Activated CD4-positive, alpha-beta T cell treated with anti-CD3 and anti-CD28 coated beads, Interleukin-2, amount 10 ng/mL, durations not matched to agents 24 days and 14 days (primary cell): ENCODE measurements around the gene ZMAT3. TPM values are rescaled to one million over a fixed set of nuclear protein-coding genes. Genes with fewer than 3 reads are reported as not detected.
A peak's percentile ranks its signal among the peaks of the same experiment; 100 is the strongest.
"Not testable (repeated sequence)": the region's sequence is repeated elsewhere in the genome, so short reads cannot be mapped to it uniquely, and the experiment has no call there.

Experiments used
- DNase-seq: peaks from one replicate; pipeline ENCODE4 v3.0.0; 2022
- H3K27ac Mint-ChIP-seq: one replicate; pipeline ENCODE4 v1.8.0; 2022; ENCODE audit warnings: mild to moderate bottlenecking, mixed read lengths
- H3K27me3 Mint-ChIP-seq: one replicate; pipeline ENCODE4 v1.8.0; 2022; ENCODE audit warnings: mixed read lengths
- H3K36me3 Mint-ChIP-seq: one replicate; pipeline ENCODE4 v1.8.0; 2022; ENCODE audit warnings: low read depth, mild to moderate bottlenecking, mixed read lengths
- H3K4me1 Mint-ChIP-seq: one replicate; pipeline ENCODE4 v1.8.0; 2021; ENCODE audit warnings: mixed read lengths
- H3K4me3 Mint-ChIP-seq: one replicate; pipeline ENCODE4 v1.8.0; 2022; ENCODE audit warnings: mild to moderate bottlenecking, moderate library complexity, mixed read lengths
- H3K9me3 Mint-ChIP-seq: one replicate; pipeline ENCODE4 v1.8.0; 2021; ENCODE audit warnings: mixed read lengths
- intact Hi-C: fragments of 100-400 bp; cut with micrococcal nuclease; formaldehyde crosslinking; loops from one replicate; pipeline ENCODE4 v1.15.1; 2023
- total RNA-seq: library from RNA; stranded (reverse); gene quantifications from 2 replicates; pipeline ENCODE4 v1.2.3, GENCODE V29; 2022

ZMAT3 gene, protein sequence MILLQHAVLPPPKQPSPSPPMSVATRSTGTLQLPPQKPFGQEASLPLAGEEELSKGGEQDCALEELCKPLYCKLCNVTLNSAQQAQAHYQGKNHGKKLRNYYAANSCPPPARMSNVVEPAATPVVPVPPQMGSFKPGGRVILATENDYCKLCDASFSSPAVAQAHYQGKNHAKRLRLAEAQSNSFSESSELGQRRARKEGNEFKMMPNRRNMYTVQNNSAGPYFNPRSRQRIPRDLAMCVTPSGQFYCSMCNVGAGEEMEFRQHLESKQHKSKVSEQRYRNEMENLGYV
- 11.8 and 13.1 TPM in 2 replicates for total RNA-seq

DNA sequence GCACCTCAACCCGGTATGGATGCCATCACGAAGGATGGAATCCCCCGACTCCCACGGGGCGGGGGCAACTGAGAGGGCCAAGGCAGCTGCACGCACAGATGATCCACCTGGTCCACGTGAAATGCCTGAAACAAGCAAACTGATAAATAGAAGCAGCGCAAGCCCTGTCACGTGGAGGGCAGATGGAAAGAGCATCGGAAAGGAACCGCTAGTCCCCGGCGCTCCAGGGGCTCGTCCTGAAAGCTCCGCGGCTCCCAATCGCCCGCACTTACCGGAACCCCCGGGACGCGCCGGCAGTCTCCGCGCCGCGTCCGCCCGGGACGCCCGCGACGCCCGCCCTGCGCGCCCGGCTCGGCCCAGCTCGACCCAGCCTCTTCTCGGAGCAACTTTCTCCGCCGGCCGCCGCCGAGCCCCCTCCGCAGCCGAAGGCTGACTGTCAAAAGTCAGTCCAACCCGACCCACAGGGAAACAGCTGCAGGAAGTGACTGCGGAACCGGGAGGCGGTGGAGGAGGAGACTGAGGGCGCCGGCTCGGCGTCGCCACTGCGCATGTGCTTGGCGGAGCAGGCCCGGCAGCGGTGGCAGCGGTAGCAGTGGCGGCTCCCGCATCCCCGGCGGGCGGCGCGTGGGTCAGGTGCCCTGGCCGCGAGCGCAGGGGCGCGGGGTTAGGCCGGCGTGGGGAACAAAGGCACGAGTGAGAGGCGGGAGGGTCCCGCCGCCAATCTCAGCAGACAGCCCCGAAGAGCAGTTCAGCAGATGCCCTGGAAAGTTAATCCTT is at the start of gene ZMAT3:
TSS of gene ZMAT3 (minus strand) at position 487 of the 777 bp plus-strand sequence. CDS start 4,057 bp downstream, outside the sequence.
- peak within 1 kb of the TSS; percentile 96 for H3K27ac Mint-ChIP-seq
- DNase-seq: peak; percentile 96
- H3K36me3 Mint-ChIP-seq: peaks cover 20% of the 10 kb centered on the region
- no peaks in the 10 kb centered on the region for H3K9me3 Mint-ChIP-seq
- H3K27me3 Mint-ChIP-seq: no peaks in the 10 kb centered on the region
- peak within 1 kb of the TSS; percentile 99 for H3K4me3 Mint-ChIP-seq
- intact Hi-C loops: loop anchor here (1.0 to 5.0 kb wide), 8 partner anchors 35 to 536 kb away; partner anchors contain the start of genes ACTL6A and ZNF639
- H3K4me1 Mint-ChIP-seq: peaks cover 35% of the 10 kb centered on the region

DNA sequence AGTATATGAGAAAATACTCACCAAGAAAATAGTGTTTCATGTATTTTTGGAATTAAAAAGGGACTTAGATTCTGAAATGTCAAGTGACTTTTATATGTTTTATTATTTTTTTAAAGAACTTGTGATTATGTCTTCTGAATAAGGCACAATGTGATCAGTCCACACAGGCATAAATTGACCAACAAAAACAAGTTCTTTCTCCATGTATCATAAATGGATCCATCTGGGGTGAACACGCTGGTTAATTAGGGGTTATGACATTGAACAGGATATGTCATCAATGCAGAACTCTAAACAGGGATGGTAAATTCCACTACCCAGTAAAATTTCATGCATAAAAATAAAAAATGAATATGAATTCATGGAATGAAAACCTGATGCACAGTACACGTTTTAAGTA is 45.2 kb upstream of the ZMAT3 start:
- Mint-ChIP-seq H3K27ac (no peak overlapping the region), H3K4me3 (no peak overlapping the region), H3K27me3 (peaks cover 18% of the 10 kb centered on the region), H3K9me3 (peaks cover 3% of the 10 kb centered on the region), H3K4me1 (no peaks in the 10 kb centered on the region), H3K36me3 (no peaks in the 10 kb centered on the region)
- intact Hi-C loops: no loop called here
- no peak for DNase-seq

DNA sequence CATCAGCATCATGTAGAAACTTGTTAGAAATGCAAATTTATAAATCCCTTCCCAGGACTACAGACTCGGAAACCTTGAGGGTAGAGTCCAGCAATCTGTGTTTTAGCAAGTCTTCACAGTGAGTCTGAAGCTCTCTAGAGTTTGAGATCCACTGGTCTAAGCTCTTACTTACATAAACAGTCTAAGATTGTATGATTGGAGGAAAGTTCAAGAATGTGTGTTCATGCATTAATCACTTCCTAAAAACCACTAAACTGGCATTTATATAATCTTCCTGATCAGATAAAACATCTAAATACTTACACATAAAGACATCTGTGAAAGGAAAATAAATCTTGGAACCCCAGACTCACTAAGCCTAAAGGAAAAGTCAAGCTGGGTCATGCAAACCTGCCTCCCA is 43.8 kb upstream of the ZMAT3 start:
- H3K27ac Mint-ChIP-seq, intact Hi-C loops, H3K36me3 Mint-ChIP-seq, H3K4me1 Mint-ChIP-seq, H3K9me3 Mint-ChIP-seq, DNase-seq, H3K4me3 Mint-ChIP-seq: not testable (repeated sequence)
- peaks cover 21% of the 10 kb centered on the region for H3K27me3 Mint-ChIP-seq

DNA sequence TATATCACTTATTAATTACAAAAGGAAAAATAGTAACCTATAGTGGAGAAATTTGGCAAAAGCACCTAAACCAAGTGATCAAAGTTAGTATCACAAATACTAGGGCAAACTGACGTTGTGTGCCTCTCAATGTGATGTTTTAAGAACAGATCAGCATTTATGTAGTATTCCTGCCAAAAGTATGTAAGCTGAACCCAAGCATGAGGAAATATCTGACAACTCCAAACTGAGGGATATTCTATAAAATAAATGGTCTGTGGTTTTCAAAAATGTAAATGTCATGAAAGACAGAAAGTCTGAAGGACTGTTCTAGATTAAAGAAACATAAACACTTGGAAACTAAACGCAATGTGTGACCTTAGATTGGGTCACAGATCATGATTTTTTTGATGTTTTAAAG is 42.3 kb upstream of the ZMAT3 start:
- Mint-ChIP-seq H3K4me3 (no peak overlapping the region), H3K27me3 (peaks cover 21% of the 10 kb centered on the region), H3K9me3 (peaks cover 3% of the 10 kb centered on the region), H3K4me1 (no peaks in the 10 kb centered on the region), H3K36me3 (no peaks in the 10 kb centered on the region), H3K27ac (no peak overlapping the region)
- no peak for DNase-seq
- intact Hi-C loops: no loop called here

DNA sequence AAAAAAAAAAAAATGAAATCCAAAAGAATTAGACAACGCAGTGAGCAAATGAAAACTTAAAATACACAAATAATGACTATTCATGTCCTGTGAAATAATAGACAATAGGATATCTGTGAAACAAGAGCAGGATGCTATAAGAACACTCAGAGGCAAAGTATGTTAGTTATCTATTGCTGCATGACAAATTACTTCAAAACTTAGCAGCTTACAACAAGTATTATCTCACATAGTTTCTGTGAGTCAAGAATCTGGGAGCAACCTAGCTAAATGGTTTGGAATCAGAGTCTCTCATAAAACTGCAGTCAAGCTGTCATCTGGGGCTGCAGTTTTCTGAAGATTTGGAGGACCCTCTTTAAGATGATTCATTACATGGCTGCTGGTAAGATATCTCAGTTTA is 36.5 kb upstream of the ZMAT3 start:
- Mint-ChIP-seq H3K36me3 (no peaks in the 10 kb centered on the region), H3K9me3 (peaks cover 5% of the 10 kb centered on the region), H3K27ac (no peak overlapping the region), H3K4me3 (no peak overlapping the region), H3K27me3 (peaks cover 18% of the 10 kb centered on the region), H3K4me1 (peaks cover 3% of the 10 kb centered on the region)
- intact Hi-C loops: no loop called here
- DNase-seq: no peak

DNA sequence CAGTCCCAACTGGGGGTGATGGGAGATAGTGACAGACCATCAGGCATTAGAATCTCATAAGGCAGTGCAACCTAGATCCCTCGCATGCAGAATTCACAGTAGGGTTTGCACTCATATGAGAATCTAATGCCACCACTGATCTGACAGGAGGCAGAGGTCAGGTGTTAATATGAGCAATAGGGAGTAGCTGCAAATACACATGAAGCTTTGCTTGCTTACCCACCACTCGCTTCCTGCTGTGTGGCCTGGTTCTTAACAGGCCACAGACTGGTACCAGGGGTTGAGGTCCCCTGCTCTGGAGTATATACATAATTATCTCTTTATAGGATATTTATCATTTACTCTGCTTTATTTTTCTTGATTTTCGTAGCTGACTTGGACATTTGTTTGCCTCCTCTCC is 36.0 kb upstream of the ZMAT3 start:
- intact Hi-C loops: no loop called here
- no peak overlapping the region for H3K4me3 Mint-ChIP-seq
- H3K36me3 Mint-ChIP-seq: no peaks in the 10 kb centered on the region

DNA sequence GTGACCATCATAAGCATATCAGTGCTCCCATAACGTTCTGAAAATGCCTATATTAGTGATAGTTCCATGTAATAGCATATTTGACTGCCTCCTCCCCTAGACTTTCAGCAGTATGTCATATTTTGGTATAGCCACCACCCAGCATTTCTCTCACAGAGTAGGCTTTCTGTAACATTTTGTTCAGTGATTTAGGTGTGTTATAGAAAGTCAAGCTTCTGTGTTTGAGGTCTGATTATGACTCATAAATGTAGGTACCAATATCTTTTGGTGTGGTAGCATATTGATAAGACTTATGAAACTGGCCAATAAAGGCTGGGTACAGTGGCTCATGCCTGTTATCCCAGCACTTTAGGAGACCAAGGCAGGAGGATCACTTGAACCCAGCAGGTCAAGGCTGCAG is 34.3 kb upstream of the ZMAT3 start:
- Mint-ChIP-seq H3K4me1 (peaks cover 3% of the 10 kb centered on the region), H3K27ac (no peak overlapping the region), H3K27me3 (peaks cover 10% of the 10 kb centered on the region), H3K36me3 (no peaks in the 10 kb centered on the region), H3K4me3 (no peak overlapping the region), H3K9me3 (peaks cover 5% of the 10 kb centered on the region)
- intact Hi-C loops: loop anchor here (1.0 to 2.0 kb wide), 3 partner anchors 41 to 210 kb away; no protein-coding TSS in a partner anchor
- no peak for DNase-seq

More for the DNA sequence above, 36.0 kb upstream of the ZMAT3 start:
- Mint-ChIP-seq H3K27ac (no peak overlapping the region), H3K27me3 (peaks cover 14% of the 10 kb centered on the region), H3K9me3 (peaks cover 5% of the 10 kb centered on the region), H3K4me1 (peaks cover 3% of the 10 kb centered on the region)
- no peak for DNase-seq

DNA sequence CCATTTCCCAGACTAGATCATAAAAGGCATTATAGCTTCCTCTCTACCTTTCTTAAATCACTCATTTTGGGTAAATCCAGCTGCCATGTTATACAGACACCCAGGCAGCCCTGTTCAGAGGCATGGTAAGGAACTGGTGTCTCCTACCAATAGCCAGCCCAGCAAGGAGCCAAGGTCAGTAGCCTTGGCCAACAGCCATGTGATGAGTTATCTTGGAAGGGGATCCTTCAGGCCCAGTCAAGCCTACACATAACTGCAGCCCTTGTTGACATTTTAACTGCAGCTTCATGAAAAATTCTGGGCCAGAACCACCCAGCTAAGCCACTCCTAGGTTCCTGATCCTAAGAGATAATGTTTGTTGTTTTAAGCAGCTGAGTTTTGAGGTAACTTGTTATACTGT is 29.0 kb upstream of the ZMAT3 start:
- intact Hi-C loops: no loop called here
- peaks cover 1% of the 10 kb centered on the region for H3K4me1 Mint-ChIP-seq
- no peaks in the 10 kb centered on the region for H3K9me3 Mint-ChIP-seq
- no peak overlapping the region for H3K4me3 Mint-ChIP-seq
- DNase-seq: no peak
- no peaks in the 10 kb centered on the region for H3K36me3 Mint-ChIP-seq
- H3K27ac Mint-ChIP-seq: no peak overlapping the region
- H3K27me3 Mint-ChIP-seq: peaks cover 7% of the 10 kb centered on the region

DNA sequence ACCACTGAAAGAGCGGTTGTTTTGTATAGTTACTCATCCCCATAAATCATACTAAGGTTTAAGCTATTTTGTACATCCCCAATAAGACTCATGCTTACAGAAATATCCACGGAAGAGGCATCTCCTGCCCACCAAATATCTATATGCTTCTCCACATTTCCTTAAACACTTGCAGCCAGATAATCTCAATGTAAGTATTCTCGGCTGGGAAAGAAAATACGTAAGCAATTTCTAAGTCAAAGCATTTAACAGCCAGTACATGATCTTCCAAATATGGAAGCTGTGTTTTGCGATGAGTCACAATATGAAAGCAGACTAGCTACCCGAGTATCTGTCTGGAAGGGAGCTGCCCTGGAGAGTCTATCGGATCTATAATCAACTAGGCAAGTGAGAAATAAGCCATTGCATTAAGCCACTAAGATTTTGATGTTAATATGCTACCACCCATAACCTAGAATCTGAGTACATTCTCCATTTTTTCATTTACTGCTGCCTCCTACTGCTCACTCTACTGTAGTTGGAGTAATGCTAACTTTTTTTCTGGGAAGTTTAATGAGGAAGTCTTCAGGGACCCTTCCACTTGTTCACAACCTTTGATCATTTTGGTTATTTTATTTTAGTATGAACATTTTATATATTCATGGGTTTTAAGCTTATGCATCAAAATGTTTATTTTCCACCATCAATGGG is 26.9 kb upstream of the ZMAT3 start:
- intact Hi-C loops: no loop called here
- no peak overlapping the region for H3K4me3 Mint-ChIP-seq
- H3K27ac Mint-ChIP-seq: no peak overlapping the region

DNA sequence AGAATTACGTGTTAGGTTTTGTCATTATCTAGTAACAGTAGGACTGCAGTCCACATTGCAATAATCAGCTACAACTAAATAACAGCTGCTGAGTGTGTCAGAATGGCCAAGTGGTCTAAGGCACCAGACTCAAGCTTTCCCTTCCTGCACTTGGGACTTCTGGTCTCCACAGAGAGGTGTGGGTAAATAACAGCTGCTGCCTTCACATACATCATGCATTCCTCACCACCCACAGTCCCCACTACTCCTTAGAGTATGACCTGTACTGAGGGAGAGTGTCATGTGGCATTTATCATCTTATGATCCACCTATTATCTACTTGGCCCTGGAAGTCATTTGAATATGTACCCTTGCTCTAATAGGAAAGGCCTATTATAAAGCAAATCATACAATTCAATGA is 22.2 kb upstream of the ZMAT3 start:
- intact Hi-C loops: no loop called here
- Mint-ChIP-seq H3K27ac (no peak overlapping the region), H3K27me3 (peaks cover 8% of the 10 kb centered on the region), H3K9me3 (peaks cover 5% of the 10 kb centered on the region), H3K4me1 (peaks cover 5% of the 10 kb centered on the region), H3K36me3 (no peaks in the 10 kb centered on the region), H3K4me3 (no peak overlapping the region)
- no peak for DNase-seq

More for the DNA sequence above, 26.9 kb upstream of the ZMAT3 start:
- Mint-ChIP-seq H3K4me1 (no peaks in the 10 kb centered on the region), H3K27me3 (peaks cover 8% of the 10 kb centered on the region), H3K36me3 (no peaks in the 10 kb centered on the region), H3K9me3 (no peaks in the 10 kb centered on the region)
- no peak for DNase-seq

DNA sequence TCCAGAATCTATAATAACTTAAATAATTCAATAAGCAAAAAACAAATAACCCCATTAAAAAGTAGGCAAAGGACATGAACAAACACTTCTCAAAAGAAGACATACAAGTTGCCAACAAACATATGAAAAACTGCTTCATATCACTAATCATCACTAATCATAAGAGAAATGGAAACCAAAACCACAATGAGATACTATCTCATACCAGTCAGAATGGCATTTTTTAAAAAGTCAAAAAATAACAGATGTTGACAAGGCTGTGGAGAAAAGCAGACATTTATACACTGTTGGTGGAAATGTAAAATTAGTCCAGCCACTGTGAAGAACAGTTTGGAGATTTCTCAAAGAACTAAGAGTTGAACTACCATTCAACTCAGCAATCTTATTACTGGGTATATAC is 19.5 kb upstream of the ZMAT3 start:
- H3K27me3 Mint-ChIP-seq: peaks cover 5% of the 10 kb centered on the region
- intact Hi-C loops: no loop called here
- no peak overlapping the region for H3K27ac Mint-ChIP-seq
- peaks cover 5% of the 10 kb centered on the region for H3K4me1 Mint-ChIP-seq
- peaks cover 5% of the 10 kb centered on the region for H3K9me3 Mint-ChIP-seq
- H3K36me3 Mint-ChIP-seq: no peaks in the 10 kb centered on the region
- no peak overlapping the region for H3K4me3 Mint-ChIP-seq
- no peak for DNase-seq

DNA sequence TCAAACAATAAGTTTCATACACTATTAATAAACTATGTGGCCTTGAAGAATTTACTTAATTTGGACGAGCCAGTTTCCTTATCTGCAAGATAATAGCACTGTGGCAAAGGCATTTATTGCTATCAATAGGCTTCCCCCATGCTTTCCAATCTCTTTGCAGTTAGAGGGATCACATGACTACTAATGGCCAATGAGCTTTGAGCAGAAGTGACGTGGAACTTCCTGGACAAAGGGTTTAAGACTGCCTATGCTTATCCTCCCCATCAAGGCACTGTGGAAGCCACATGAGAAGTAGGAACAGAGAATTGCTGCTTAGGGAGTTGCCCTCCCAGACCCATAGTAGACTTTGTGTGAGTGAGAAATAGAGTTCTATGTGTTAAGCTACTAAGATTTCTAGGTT is 16.7 kb upstream of the ZMAT3 start:
- Mint-ChIP-seq H3K4me1 (peaks cover 14% of the 10 kb centered on the region), H3K9me3 (peaks cover 5% of the 10 kb centered on the region), H3K36me3 (no peaks in the 10 kb centered on the region), H3K4me3 (no peak overlapping the region), H3K27ac (no peak overlapping the region), H3K27me3 (peaks cover 3% of the 10 kb centered on the region)
- DNase-seq: peak; percentile 55
- intact Hi-C loops: no loop called here

DNA sequence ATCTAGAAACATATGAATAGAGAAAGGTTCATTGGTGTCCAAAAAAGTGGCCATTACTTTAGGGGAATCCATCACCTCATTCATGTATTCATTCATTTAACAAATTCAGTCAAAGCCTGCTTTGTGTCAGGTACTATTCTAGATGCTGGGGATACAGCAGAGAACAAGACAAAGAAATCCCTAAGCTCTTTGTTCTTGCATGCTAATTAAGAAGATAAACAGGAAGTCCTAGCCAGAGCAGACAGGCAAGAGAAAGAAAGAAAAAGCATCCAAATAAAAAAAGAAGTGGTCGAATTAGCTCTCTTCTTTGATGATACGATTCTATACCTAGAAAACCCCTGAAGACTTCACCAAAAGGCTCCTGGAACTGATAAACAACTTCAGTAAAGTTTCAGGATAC is 12.4 kb upstream of the ZMAT3 start:
- Mint-ChIP-seq H3K4me3 (peak overlapping the region; percentile 44), H3K27ac (peak overlapping the region; percentile 1), H3K36me3 (no peaks in the 10 kb centered on the region), H3K27me3 (peaks cover 5% of the 10 kb centered on the region), H3K4me1 (peaks cover 17% of the 10 kb centered on the region), H3K9me3 (no peaks in the 10 kb centered on the region)
- intact Hi-C loops: no loop called here
- DNase-seq: no peak

DNA sequence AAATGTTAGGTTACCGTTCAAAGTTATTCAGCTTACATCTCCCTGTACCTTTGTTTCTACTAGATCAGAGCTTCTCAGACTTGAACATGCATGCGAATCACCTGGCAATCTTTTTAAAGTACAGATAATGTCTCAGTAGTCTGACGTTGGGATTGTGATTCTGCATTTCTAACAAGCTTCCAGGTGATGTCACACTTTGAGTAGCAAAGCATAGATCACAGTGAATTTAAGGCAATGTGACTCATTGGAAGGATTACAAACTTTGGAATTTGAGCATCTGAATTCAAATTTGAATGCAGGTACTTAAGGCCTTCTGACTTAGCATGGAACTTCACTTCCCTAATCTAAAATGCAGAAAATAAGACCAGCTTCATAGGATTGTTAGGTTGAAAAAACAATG is 10.8 kb upstream of the ZMAT3 start:
- no peaks in the 10 kb centered on the region for H3K9me3 Mint-ChIP-seq
- H3K36me3 Mint-ChIP-seq: no peaks in the 10 kb centered on the region
- intact Hi-C loops: no loop called here
- peaks cover 17% of the 10 kb centered on the region for H3K4me1 Mint-ChIP-seq
- DNase-seq: no peak
- no peak overlapping the region for H3K4me3 Mint-ChIP-seq
- peaks cover 5% of the 10 kb centered on the region for H3K27me3 Mint-ChIP-seq
- no peak overlapping the region for H3K27ac Mint-ChIP-seq
